CD4-positive, alpha-beta T cell treated with Interleukin-2 at 100 ng/mL for 4 hours (primary cell): ENCODE data around the gene CALCR.
"Not testable (repeated sequence)": the region's sequence is repeated elsewhere in the genome, so short reads cannot be mapped to it uniquely, and the experiment has no call there.

ENCODE experiments used
- DNase-seq: peaks from one replicate; pipeline ENCODE4 v3.0.0-alpha.2; 2020; ENCODE audit warnings: low spot score

CALCR gene

GRCh38 chr7:93559639-93560491, 14.7 kb downstream of the CALCR start:
- no peak for DNase-seq

- no peak for DNase-seq
Measured at GRCh38 chr7:93558705-93559614, 15.6 kb downstream of the CALCR start.

- no peak for DNase-seq
Measured at GRCh38 chr7:93551931-93552330, 22.6 kb downstream of the CALCR start.

GRCh38 chr7:93551063-93551895, 23.2 kb downstream of the CALCR start:
- DNase-seq = peak; percentile 4

- DNase-seq = no peak
Measured at GRCh38 chr7:93547716-93548115, 26.8 kb downstream of the CALCR start.

- no peak for DNase-seq
Measured at GRCh38 chr7:93544691-93545090, 29.8 kb downstream of the CALCR start.

- DNase-seq = no peak
Measured at GRCh38 chr7:93538061-93538460, 36.5 kb downstream of the CALCR start.

- DNase-seq = no peak
Measured at GRCh38 chr7:93535616-93536015, 38.9 kb downstream of the CALCR start.

- DNase-seq = no peak
Measured at GRCh38 chr7:93530701-93531100, 43.8 kb downstream of the CALCR start.

- no peak for DNase-seq
Measured at GRCh38 chr7:93516834-93517233, 57.7 kb downstream of the CALCR start.

GRCh38 chr7:93515144-93515543, 59.4 kb downstream of the CALCR start:
- DNase-seq = no peak

GRCh38 chr7:93509303-93509702, 65.2 kb downstream of the CALCR start:
- no peak for DNase-seq

- no peak for DNase-seq
Measured at GRCh38 chr7:93503088-93503487, 71.4 kb downstream of the CALCR start.

- not testable (repeated sequence) for DNase-seq
Measured at GRCh38 chr7:93491860-93492259, 82.7 kb downstream of the CALCR start.

GRCh38 chr7:93476491-93477344, 97.8 kb downstream of the CALCR start:
- no peak for DNase-seq

GRCh38 chr7:93475811-93476210, 98.7 kb downstream of the CALCR start:
- no peak for DNase-seq

- no peak for DNase-seq
Measured at GRCh38 chr7:93471456-93471855, 103.1 kb downstream of the CALCR start.

- DNase-seq = no peak
Measured at GRCh38 chr7:93463764-93464163, 110.8 kb downstream of the CALCR start.

GRCh38 chr7:93461350-93461749, 113.2 kb downstream of the CALCR start:
- no peak for DNase-seq

- no peak for DNase-seq
Measured at GRCh38 chr7:93453262-93453661, 121.3 kb downstream of the CALCR start.

GRCh38 chr7:93448176-93448575, 126.3 kb downstream of the CALCR start:
- DNase-seq = no peak
